ENCODE measurements around the gene KCNH2.
A peak's percentile ranks its signal among the peaks of the same experiment; 100 is the strongest.
"Not testable (repeated sequence)": the region's sequence is repeated elsewhere in the genome, so short reads cannot be mapped to it uniquely, and the experiment has no call there.

Gene KCNH2

GRCh38 chr7:151012031-151012692 lies 34.0 kb upstream of the KCNH2 start:
- DNase-seq (ENCODE audit: insufficient read length, low spot score) (no peak), FAIRE-seq (no peak)

DNA sequence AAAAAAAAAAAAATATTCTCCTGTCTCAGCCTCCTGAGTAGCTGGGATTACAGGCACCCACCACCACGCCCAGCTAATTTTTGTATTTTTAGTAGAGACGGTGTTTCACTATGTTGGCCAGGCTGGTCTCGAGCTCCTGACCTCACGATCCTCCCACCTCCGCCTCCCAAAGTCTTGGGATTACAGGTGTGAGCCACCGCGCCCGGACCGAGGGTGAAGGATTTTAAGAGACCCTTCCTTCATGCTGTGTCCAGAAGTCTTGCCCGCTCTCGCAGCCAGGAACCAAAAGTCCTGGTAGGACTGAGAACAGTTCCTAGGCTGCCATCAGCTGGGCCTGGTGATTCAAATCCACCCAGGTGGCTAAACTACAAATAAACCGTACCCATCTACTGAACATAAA lies 33.5 kb upstream of the KCNH2 start:
- DNase-seq (ENCODE audit: insufficient read length, low spot score), result not testable (repeated sequence)

GRCh38 chr7:151011097-151011409 lies 32.9 kb upstream of the KCNH2 start:
- DNase-seq (ENCODE audit: insufficient read length, low spot score) (no peak), FAIRE-seq (no peak)

More for the DNA sequence above, 33.5 kb upstream of the KCNH2 start:
- not testable (repeated sequence) for FAIRE-seq

GRCh38 chr7:151010307-151011096 lies 32.4 kb upstream of the KCNH2 start:
- DNase-seq (ENCODE audit: insufficient read length, low spot score), result no peak
- FAIRE-seq, result no peak

DNA sequence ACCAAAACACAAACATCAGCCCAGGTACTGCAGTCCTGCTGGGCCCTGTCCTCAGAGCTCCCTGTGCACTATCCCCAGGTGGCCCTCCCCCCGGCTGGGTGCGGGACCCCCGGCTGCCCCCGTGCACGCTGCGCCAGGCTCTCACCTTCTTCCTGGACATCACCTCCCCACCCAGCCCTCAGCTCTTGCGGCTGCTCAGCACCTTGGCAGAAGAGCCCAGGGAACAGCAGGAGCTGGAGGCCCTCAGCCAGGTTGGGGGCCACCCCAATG lies 31.9 kb upstream of the KCNH2 start:
- no peak for FAIRE-seq

DNA sequence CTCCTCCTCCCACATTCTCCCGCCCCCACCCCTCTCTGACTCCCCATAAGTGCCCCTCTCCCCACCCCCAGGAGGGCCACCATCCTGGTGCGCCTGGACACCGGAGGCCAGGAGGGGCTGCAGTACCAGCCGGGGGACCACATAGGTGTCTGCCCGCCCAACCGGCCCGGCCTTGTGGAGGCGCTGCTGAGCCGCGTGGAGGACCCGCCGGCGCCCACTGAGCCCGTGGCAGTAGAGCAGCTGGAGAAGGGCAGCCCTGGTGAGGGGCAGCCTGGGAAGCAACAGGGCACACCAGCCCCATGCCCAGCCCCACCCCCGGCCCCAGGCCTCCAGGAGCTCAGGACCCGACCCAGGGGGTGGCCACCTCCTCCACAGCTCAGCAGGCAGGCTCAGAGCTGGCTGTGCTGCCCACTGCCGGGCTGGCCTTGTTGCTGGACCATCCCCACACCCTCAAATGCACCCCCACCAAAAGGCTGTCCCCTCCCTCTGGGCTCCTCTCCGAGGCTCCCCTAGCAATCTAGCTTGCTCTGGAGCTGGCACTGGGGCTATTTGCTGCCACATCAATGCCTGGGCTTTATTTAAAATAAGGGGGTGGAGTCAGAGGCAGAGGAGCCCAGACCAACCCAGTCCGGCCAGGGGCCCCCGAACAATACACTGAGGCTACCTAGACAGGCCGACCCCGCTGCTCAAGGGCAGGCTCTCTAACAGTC lies 31.4 kb upstream of the KCNH2 start:
- no peak for FAIRE-seq

More for the DNA sequence above, 31.9 kb upstream of the KCNH2 start:
- no peak for DNase-seq (ENCODE audit: insufficient read length, low spot score)

DNA sequence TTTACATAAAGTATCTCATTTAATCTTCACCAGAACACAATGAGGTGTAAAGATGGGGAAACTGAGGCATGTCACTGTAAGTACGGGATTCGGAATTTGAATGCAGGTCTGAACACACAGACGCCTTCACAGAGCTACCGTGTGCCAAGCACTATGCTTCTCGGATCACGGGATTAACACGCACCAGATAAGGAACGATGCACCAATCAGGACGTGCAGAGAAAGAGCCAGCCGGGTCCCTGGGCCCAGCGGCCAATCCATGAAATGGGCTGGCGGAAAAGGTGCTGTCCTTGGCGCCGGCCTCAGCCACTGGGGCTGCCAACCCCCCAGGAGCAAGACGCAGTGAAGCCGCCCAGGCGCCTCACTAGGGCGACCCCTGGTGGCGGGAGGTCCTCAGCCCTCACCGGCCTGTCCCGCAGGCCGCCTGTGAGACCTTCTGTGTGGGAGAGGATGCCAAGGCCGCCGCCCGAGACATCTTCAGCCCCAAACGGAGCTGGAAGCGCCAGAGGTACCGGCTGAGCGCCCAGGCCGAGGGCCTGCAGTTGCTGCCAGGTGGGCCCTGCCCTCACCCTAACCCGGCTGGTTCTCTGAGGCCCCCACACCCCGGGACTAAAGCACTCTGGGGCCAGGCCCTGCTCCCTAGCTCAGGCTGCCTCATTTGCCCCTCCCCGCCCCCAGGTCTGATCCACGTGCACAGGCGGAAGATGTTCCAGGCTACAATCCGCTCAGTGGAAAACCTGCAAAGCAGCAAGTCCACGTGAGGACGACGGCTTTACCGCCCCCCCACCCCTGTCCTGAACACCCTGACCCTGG lies 30.6 kb upstream of the KCNH2 start:
- FAIRE-seq, result no peak
- DNase-seq (ENCODE audit: insufficient read length, low spot score), result no peak

More for the DNA sequence above, 31.4 kb upstream of the KCNH2 start:
- no peak for DNase-seq (ENCODE audit: insufficient read length, low spot score)

- FAIRE-seq, result no peak
- no peak for DNase-seq (ENCODE audit: insufficient read length, low spot score)
Measured at GRCh38 chr7:151008143-151008510, 30.0 kb upstream of the KCNH2 start.

DNA sequence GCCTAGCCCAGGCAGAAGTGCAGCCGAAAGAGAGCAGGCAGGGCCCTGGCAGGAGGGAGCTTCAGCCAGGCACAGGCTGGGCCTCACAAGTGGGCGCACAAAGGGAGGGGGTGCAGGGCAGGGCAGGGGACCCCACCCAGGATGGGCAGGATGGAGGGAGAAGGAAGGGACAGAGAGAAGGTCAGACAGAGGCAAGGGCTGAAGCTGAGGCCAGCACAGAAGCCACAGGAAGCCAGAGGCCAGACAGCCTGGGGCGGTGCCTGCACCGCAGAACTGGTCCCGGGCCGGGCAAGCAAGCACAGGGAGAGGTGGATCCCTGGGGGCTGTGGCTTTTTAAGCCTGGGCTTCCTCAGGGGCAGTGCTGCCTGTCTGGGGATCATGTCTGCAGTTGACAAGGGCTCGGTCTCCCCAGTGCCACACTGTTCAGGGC lies 29.4 kb upstream of the KCNH2 start:
- DNase-seq (ENCODE audit: insufficient read length, low spot score) (no peak), FAIRE-seq (no peak)

DNA sequence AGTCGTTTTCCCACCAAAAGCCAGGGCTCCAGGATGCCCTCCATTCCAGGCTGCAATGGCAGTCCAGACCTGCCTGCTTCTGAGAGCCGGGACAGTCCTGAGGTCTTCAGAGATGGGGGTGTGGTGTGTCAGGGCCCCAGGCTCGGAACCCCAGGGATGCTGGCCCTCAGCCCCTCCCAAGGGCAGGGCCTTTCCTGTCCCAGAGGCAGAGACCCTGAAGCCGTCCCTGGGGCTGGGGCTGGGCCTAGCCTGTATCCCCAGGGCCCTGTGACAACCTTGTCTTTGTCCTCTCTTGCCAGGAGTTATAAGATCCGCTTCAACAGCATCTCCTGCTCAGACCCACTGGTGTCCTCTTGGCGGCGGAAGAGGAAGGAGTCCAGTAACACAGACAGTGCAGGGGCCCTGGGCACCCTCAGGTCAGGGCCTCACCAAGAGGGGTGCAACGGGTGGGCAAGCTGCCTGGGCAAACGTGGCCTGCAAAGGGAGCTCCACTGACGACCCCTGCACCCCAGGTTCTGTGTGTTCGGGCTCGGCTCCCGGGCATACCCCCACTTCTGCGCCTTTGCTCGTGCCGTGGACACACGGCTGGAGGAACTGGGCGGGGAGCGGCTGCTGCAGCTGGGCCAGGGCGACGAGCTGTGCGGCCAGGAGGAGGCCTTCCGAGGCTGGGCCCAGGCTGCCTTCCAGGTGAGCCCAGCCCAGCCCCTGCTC lies 28.6 kb upstream of the KCNH2 start:
- DNase-seq (ENCODE audit: insufficient read length, low spot score), result no peak
- no peak for FAIRE-seq

GRCh38 chr7:151005566-151005965 lies 27.4 kb upstream of the KCNH2 start:
- DNase-seq (ENCODE audit: insufficient read length, low spot score), result no peak
- FAIRE-seq, result no peak

DNA sequence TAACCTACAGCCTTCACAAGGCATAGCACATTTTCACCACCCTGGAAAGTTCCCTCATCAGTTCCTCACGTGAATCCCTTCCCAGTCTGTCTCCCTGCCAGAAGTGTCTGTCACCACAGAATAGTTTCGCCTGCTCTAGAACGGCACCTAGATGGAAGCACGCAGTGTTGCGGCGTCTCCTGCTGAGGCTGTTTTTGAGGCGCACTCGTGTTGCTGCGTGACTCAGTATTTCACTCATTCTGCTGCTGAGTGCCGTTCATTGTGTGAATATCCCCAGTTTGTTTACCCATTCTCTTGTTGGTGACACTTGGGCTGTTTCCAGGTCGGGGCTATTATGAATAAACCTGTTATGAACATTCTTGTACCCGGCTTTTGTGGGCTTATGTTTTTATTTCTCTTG lies 25.5 kb upstream of the KCNH2 start:
- no peak for FAIRE-seq
- no peak for DNase-seq (ENCODE audit: insufficient read length, low spot score)

GRCh38 chr7:151001546-151001945 lies 23.4 kb upstream of the KCNH2 start:
- DNase-seq (ENCODE audit: insufficient read length, low spot score) (no peak), FAIRE-seq (no peak)

DNA sequence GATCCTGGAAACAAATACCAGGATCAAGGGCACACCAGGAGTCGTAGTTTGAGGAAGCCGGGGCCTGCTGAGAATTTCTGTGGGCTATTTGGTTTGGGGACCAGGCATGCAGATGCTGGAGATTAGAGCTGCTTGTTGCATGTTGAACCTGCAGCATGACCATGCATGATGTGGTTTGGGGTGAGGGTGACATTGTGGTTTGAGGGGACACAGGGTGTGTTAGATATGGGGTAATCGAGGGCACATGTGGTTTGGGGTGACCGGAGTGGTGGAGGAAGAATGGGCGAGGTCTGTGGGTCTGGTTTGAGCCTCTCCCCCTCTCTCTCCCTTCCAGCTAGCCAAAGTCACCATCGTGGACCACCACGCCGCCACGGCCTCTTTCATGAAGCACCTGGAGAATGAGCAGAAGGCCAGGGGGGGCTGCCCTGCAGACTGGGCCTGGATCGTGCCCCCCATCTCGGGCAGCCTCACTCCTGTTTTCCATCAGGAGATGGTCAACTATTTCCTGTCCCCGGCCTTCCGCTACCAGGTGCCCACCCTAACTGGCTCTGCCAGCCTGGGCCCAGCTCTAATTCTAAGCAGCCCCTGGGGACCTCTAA lies 22.9 kb upstream of the KCNH2 start:
- FAIRE-seq (no peak), DNase-seq (ENCODE audit: insufficient read length, low spot score) (no peak)

- DNase-seq (ENCODE audit: insufficient read length, low spot score) (no peak), FAIRE-seq (peak; percentile 23)
Measured at GRCh38 chr7:150999497-151000230, 21.5 kb upstream of the KCNH2 start.

DNA sequence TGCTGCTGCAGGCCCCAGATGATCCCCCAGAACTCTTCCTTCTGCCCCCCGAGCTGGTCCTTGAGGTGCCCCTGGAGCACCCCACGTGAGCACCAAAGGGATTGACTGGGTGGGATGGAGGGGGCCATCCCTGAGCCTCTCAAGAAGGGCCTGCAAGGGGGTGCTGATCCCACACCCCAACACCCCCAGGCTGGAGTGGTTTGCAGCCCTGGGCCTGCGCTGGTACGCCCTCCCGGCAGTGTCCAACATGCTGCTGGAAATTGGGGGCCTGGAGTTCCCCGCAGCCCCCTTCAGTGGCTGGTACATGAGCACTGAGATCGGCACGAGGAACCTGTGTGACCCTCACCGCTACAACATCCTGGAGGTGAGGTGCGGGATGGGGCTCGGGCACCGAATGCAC lies 20.9 kb upstream of the KCNH2 start:
- DNase-seq (ENCODE audit: insufficient read length, low spot score) (no peak), FAIRE-seq (no peak)

DNA sequence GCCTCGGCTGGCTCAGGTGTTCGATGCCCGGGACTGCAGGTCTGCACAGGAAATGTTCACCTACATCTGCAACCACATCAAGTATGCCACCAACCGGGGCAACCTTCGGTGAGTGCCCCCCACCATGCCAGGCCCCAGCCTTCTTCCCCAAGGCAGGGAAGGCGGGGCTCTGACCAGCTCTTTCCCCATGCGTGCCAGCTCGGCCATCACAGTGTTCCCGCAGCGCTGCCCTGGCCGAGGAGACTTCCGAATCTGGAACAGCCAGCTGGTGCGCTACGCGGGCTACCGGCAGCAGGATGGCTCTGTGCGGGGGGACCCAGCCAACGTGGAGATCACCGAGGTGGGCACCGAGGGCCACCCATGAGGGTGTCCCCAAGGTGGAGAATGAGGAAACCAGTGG lies 20.2 kb upstream of the KCNH2 start:
- DNase-seq (ENCODE audit: insufficient read length, low spot score) (no peak), FAIRE-seq (no peak)

GRCh38 chr7:150997817-150998216 lies 19.7 kb upstream of the KCNH2 start:
- no peak for FAIRE-seq

DNA sequence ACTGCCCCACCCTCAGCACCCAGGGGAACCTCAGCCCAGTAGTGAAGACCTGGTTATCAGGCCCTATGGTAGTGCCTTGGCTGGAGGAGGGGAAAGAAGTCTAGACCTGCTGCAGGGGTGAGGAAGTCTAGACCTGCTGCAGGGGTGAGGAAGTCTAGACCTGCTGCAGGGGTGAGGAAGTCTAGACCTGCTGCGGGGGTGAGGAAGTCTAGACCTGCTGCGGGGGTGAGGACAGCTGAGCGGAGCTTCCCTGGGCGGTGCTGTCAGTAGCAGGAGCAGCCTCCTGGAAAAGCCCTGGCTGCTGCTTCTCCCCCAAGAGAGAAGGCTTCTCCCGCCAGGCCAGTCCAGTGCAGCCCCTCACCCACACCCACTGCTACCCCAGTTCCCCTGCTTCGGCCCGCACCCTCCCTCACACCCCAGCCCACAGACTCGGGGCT lies 19.0 kb upstream of the KCNH2 start:
- FAIRE-seq (no peak), DNase-seq (ENCODE audit: insufficient read length, low spot score) (no peak)

More at GRCh38 chr7:150997817-150998216, 19.7 kb upstream of the KCNH2 start:
- DNase-seq (ENCODE audit: insufficient read length, low spot score), result no peak

All from HTR-8/SVneo (cell line).